ENCODE results near the gene SPECC1.

DNA sequence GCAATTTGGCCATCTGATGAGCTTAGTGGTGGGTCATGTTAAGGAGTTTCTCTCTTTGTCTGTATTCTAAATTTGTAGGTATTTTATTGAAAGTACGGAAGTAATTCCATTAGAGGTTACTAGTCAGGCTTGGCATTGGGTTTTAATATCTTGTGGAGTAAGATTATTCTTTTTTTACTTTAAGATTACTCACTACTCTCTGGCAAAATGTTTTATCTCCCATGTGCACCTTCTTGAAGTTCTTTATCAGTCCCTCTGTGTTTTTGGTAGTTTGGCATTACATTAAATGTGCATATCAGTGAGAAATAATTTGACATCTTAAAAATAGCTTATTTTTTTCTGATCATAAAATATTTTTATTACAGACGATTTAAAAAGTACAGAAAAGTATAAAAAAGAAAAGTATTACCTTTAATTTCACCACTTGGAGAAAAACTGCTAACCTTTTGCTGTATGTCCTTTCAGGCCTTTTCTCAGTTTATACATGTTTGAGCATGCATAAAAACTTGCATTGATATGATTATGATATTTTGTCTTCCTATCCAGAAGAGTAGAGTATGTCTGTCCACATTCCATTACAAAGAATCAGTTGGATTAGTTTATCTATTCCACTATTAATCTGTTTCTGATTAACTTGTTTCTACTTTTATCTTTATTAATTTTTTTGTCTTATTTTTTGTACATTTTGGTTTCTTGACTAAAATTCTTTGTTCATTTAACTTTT, 198.3 kb downstream of the SPECC1 start:
- no peak for TF ChIP-seq POLR2A (IDR thresholded peaks at IDR 0.05)
- TF ChIP-seq, protein P1, sequence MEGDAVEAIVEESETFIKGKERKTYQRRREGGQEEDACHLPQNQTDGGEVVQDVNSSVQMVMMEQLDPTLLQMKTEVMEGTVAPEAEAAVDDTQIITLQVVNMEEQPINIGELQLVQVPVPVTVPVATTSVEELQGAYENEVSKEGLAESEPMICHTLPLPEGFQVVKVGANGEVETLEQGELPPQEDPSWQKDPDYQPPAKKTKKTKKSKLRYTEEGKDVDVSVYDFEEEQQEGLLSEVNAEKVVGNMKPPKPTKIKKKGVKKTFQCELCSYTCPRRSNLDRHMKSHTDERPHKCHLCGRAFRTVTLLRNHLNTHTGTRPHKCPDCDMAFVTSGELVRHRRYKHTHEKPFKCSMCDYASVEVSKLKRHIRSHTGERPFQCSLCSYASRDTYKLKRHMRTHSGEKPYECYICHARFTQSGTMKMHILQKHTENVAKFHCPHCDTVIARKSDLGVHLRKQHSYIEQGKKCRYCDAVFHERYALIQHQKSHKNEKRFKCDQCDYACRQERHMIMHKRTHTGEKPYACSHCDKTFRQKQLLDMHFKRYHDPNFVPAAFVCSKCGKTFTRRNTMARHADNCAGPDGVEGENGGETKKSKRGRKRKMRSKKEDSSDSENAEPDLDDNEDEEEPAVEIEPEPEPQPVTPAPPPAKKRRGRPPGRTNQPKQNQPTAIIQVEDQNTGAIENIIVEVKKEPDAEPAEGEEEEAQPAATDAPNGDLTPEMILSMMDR (IDR thresholded peaks at IDR 0.05): no peak
